Esophagus muscularis mucosa (tissue), 4 donors: Measurements from ENCODE around the gene SND1.

ENCODE experiments used
- EP300 ChIP-seq: sonication (generic); formaldehyde crosslinking; IDR thresholded peaks from one replicate; pipeline ENCODE4 v1.6.1; 2017; ENCODE audit warnings: antibody characterized with exemption
- POLR2A ChIP-seq: fragments of 450-650 bp; IDR thresholded peaks from one replicate; pipeline ENCODE4 v1.6.1; 2017; ENCODE audit warnings: antibody characterized with exemption, moderate library complexity, mild to moderate bottlenecking, low read depth
- POLR2AphosphoS5 ChIP-seq, 2 donors: sonication (generic); formaldehyde crosslinking; IDR thresholded peaks; one replicate each; pipeline ENCODE4 v1.6.1; 2017; ENCODE audit warnings: antibody characterized with exemption in 2 of 2
- TF ChIP-seq, protein P1 (sequence below), 3 experiments: fragments of 200-600 bp in 2 of 3; fragments of 450-650 bp in 1 of 3; sonication (generic) in 2 of 3; IDR thresholded peaks; one replicate each; pipeline ENCODE4 v1.5.1; 2017 to 2019; ENCODE audit warnings: antibody characterized with exemption in 3 of 3, mild to moderate bottlenecking in 2 of 3, moderate library complexity in 1 of 3

DNA sequence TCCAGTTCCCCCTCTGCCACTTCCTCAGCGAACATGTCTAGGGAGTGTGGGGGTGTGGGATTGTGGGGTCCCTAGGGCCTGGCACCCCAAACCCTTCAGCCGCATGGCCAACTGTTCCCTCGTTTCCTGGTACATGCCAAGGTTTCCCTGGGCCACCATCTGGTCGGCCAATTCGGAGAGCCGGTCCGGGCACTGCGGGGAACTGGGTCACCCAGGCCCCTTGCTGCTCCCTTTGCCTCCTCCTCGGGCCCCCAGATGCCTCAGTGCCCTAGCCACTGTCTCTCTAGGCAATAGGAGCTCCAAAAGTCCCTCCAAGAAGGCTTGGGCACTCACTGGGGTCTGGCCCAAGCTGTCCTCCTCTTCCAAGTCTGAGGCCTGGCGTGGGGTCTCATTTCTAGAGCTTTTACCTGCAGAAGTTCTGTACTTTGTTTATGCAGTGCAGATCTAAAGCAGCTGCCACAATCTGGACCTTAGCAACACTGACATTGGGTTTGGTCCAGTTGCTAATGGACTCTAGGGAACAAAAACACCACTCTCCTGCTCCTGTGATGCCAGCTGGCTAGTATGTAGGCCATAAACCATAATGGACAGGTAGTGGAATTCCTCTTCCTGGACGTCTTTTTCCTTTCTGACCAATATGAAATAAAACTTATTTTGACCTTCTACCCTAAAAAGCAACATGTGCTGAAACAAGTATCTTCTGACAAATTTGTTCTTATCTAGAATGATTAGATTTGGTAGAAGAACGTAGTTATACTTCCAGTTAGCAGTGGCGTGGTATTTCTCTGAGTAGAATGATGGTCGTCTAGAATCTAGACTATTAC is 206.3 kb downstream of the SND1 start:
- TF ChIP-seq EP300 (no peak), POLR2A (no peak), POLR2AphosphoS5 (IDR thresholded peaks at IDR 0.05) (no peak)
- TF ChIP-seq, protein P1, sequence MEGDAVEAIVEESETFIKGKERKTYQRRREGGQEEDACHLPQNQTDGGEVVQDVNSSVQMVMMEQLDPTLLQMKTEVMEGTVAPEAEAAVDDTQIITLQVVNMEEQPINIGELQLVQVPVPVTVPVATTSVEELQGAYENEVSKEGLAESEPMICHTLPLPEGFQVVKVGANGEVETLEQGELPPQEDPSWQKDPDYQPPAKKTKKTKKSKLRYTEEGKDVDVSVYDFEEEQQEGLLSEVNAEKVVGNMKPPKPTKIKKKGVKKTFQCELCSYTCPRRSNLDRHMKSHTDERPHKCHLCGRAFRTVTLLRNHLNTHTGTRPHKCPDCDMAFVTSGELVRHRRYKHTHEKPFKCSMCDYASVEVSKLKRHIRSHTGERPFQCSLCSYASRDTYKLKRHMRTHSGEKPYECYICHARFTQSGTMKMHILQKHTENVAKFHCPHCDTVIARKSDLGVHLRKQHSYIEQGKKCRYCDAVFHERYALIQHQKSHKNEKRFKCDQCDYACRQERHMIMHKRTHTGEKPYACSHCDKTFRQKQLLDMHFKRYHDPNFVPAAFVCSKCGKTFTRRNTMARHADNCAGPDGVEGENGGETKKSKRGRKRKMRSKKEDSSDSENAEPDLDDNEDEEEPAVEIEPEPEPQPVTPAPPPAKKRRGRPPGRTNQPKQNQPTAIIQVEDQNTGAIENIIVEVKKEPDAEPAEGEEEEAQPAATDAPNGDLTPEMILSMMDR (IDR thresholded peaks at IDR 0.05), result no peak
